Measurements from ENCODE around the gene UPB1. TPM values are rescaled to one million over a fixed set of nuclear protein-coding genes. Genes with fewer than 3 reads are reported as not detected.

The UPB1 gene
- total and polyA plus RNA-seq, 10 donors: 0.38 to 3.9 (median 1.6) TPM

GRCh38 chr22:24495365-24495675, 188 bp downstream of the UPB1 start:
- peaks cover 0 to 30% (median 17%) of the 10 kb centered on the region in 7 donors for H3K27me3 ChIP-seq (replicated peaks in 1 of 7)
- H3K4me3 ChIP-seq: no peak overlapping the region
- WGBS, 5 donors: 92 to 96% (median 95%) methylated on average over 16 to 17 of the region's 17 CpGs
- no peaks in the 10 kb centered on the region for H3K9me3 ChIP-seq
- no peak overlapping the region for H3K27ac ChIP-seq
- TF ChIP-seq POLR2AphosphoS5 (IDR thresholded peaks at IDR 0.05) (peak in 1 of 3 donors; percentile 2), CTCF (IDR thresholded peaks at IDR 0.05 in 8 of 11, conservative IDR thresholded peaks at IDR 0.05 in 3 of 11) (no peak)
- peaks cover 0 to 41% (median 10%) of the 10 kb centered on the region in 6 donors for H3K4me1 ChIP-seq
- no peak for DNase-seq
- intact Hi-C loops (cut with DNase I; ENCODE audit: low total_unique reads): no loop called here
- no peaks in the 10 kb centered on the region for H3K36me3 ChIP-seq

DNA sequence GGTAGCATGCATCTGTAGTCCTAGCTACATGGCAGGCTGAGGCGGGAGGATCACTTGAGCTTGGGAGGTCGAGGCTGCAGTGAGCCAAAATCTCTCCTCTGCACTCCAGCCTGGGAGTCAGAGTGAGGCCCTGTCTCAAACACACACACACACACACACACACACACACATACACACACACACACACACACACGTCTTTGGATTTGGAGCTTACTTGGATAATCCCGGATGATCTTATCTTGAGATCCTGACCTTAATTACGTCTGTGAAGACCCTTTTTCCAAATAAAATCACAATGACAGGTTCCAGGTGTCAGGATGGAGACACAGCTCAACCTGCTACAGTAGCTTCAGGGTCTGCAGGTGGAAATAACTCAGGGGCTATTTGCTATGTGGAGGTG, 1.1 kb downstream of the UPB1 start:
- Histone ChIP-seq H3K27me3 (replicated peaks in 1 of 7) (peaks cover 0 to 30% (median 17%) of the 10 kb centered on the region in 7 donors), H3K4me3 (no peak overlapping the region), H3K36me3 (no peaks in the 10 kb centered on the region), H3K9me3 (no peaks in the 10 kb centered on the region), H3K27ac (no peak overlapping the region), H3K4me1 (peaks cover 0 to 41% (median 10%) of the 10 kb centered on the region in 6 donors)
- intact Hi-C loops (cut with DNase I; ENCODE audit: low total_unique reads): no loop called here
- no peak for DNase-seq
- 81 to 89% (median 86%) methylated on average over 5 of the region's 5 CpGs for WGBS, 5 donors
- TF ChIP-seq CTCF (IDR thresholded peaks at IDR 0.05 in 8 of 11, conservative IDR thresholded peaks at IDR 0.05 in 3 of 11) (no peak), POLR2A (IDR thresholded peaks at IDR 0.05) (no peak), POLR2AphosphoS5 (IDR thresholded peaks at IDR 0.05) (no peak)

DNA sequence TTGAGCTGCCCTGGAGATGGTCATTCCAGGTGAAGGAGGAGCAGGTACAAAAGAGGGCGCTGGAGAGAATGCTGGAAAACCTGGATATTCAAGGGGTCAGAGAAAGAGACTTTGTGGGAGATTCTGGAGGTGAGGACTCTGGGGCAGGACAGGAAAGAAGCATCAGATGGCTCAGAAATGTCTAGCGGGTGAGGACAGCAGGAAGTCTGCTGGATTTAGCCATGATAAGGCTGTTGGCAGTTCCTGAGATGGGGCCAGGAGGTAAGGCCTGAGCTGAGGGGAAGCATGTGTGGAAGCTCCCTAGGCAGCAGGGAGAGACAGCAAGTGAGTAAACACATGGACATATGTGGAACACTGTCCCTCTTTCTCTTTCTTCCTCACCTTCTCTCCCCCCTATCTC, 1.5 kb downstream of the UPB1 start:
- TF ChIP-seq CTCF (IDR thresholded peaks at IDR 0.05 in 8 of 11, conservative IDR thresholded peaks at IDR 0.05 in 3 of 11): no peak
- TF ChIP-seq POLR2AphosphoS5 (IDR thresholded peaks at IDR 0.05): no peak
- no peak for TF ChIP-seq POLR2A (IDR thresholded peaks at IDR 0.05)
- H3K4me3 ChIP-seq: no peak overlapping the region
- intact Hi-C loops (cut with DNase I; ENCODE audit: low total_unique reads): no loop called here
- H3K36me3 ChIP-seq: no peaks in the 10 kb centered on the region
- no peak overlapping the region for H3K27ac ChIP-seq
- WGBS, 5 donors: 76 to 86% (median 83%) methylated on average over 2 of the region's 2 CpGs
- peaks cover 0 to 30% (median 17%) of the 10 kb centered on the region in 7 donors for H3K27me3 ChIP-seq (replicated peaks in 1 of 7)
- DNase-seq: no peak
- H3K4me1 ChIP-seq: peaks cover 0 to 45% (median 10%) of the 10 kb centered on the region in 6 donors
- no peaks in the 10 kb centered on the region for H3K9me3 ChIP-seq

DNA sequence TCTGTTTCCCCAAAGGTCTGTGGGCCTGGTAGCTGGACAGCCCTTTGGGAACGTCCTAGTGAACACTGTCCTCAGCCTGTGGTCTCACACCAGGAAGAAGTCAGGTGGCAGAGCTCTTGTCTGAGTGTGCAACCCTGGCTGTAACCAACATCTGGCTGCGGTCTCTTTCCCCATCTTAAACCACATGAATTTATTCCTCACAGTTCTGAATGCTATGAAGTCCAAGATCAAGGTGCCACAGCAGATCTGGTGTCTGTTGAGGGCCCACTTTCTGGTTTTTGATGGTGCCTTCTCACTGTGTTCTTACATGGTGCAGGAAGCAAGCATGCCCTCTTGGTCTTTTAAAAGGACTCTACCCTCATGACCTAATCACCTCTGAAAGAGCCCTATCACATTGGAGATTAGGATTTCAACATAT, 2.7 kb downstream of the UPB1 start:
- no peak for DNase-seq
- H3K27me3 ChIP-seq (replicated peaks in 1 of 7): peaks cover 0 to 30% (median 17%) of the 10 kb centered on the region in 7 donors
- no peak overlapping the region for H3K4me3 ChIP-seq
- no peaks in the 10 kb centered on the region for H3K9me3 ChIP-seq
- 29 to 65% (median 39%) methylated on average over 2 of the region's 2 CpGs for WGBS, 5 donors
- no peak for TF ChIP-seq POLR2AphosphoS5 (IDR thresholded peaks at IDR 0.05)
- TF ChIP-seq CTCF (IDR thresholded peaks at IDR 0.05 in 8 of 11, conservative IDR thresholded peaks at IDR 0.05 in 3 of 11): no peak
- peak overlapping the region in 1 of 8 donors; percentile 32 for H3K27ac ChIP-seq
- no peaks in the 10 kb centered on the region for H3K36me3 ChIP-seq
- peaks cover 0 to 57% (median 13%) of the 10 kb centered on the region in 6 donors for H3K4me1 ChIP-seq
- intact Hi-C loops (cut with DNase I; ENCODE audit: low total_unique reads): no loop called here

All from spleen (tissue), 11 donors.